ENCODE data around the gene GRXCR1. TPM values are rescaled to one million over a fixed set of nuclear protein-coding genes. Genes with fewer than 3 reads are reported as not detected.

Gene GRXCR1
- total and polyA plus RNA-seq, 2 of the 13 experiments (the other 11 are each of a cell fraction or from before 2014, with no cell fraction given) = not detected

GRCh38 chr4:43047058-43047457, 154.5 kb downstream of the GRXCR1 start:
- POLR2A ChIA-PET = no interaction called here
- no peak overlapping the region for H3K4me2 ChIP-seq (ENCODE audit: low read depth, low read length)
- BruUV-seq (replicated peaks) = no TSS peak
- intact Hi-C loops (cut with micrococcal nuclease; ENCODE audit: unreplicated experiment) = no loop called here
- H3K9ac ChIP-seq (ENCODE audit: insufficient read depth, low read depth, low read length) = no peak overlapping the region
- in situ Hi-C loops (cut with HindIII; ENCODE audit: extremely low pct_ligation_motif_present, low pct_unique_long_range_greater_than_20kb) = no loop called here
- no peak for TF ChIP-seq ZNF792 (CRISPR knock-in tag; IDR thresholded peaks at IDR 0.05)
- TF ChIP-seq ZNF562 (CRISPR knock-in tag; IDR thresholded peaks at IDR 0.05; ENCODE audit: borderline replicate concordance) = no peak
- TF ChIP-seq PRPF4 (IDR thresholded peaks at IDR 0.05; ENCODE audit: low read depth, low read length, poor library complexity, severe bottlenecking) = no peak
- no peak for TF ChIP-seq ZSCAN9 (CRISPR knock-in tag; IDR thresholded peaks at IDR 0.05; ENCODE audit: borderline replicate concordance)
- TF ChIP-seq MYC (CRISPR knock-in tag; IDR thresholded peaks at IDR 0.05; ENCODE audit: borderline replicate concordance) = no peak
- TF ChIP-seq ZNF3 (CRISPR knock-in tag; IDR thresholded peaks at IDR 0.05) = no peak
- no peak for TF ChIP-seq DNMT3B (CRISPR knock-in tag; conservative IDR thresholded peaks at IDR 0.05)
- no peak for TF ChIP-seq SRSF1 (optimal IDR thresholded peaks at IDR 0.05; ENCODE audit: low read depth, low read length)
- no peak for TF ChIP-seq AFF4 (CRISPR knock-in tag; IDR thresholded peaks at IDR 0.05)
- no peak for TF ChIP-seq ZNF275 (CRISPR knock-in tag; IDR thresholded peaks at IDR 0.05; ENCODE audit: borderline replicate concordance)
- TF ChIP-seq ZBTB46 (CRISPR knock-in tag; IDR thresholded peaks at IDR 0.05; ENCODE audit: borderline replicate concordance) = no peak
- no peaks in the 10 kb centered on the region for H4K20me1 ChIP-seq (ENCODE audit: insufficient read depth, low read length)
- no peaks in the 10 kb centered on the region for H3K4me1 ChIP-seq (ENCODE audit: insufficient read depth, low read length)
- peaks cover 2% of the 10 kb centered on the region for H3K9me3 ChIP-seq (ENCODE audit: low read length)
- CTCF ChIA-PET (ENCODE audit: low intra/inter-chr PET ratio, low total read pairs) = no interaction called here
- no peaks in the 10 kb centered on the region for H3K79me2 ChIP-seq (ENCODE audit: insufficient read depth, low read length)
- no peak overlapping the region for H2AFZ ChIP-seq (ENCODE audit: low read length)
- no peak for FAIRE-seq
- WGBS (ENCODE audit: low lambda C conversion rate) = 0% methylated on average over 1 of the region's 1 CpG
- no peak for DNase-seq (ENCODE audit: low spot score)
- H3K27ac ChIP-seq (ENCODE audit: extremely low read length, insufficient read depth, low read length) = no peak overlapping the region
- H3K27me3 ChIP-seq (ENCODE audit: control insufficient read depth in 1 of 2, insufficient read depth in 2 of 2, low read length in 2 of 2) = no peaks in the 10 kb centered on the region
- H3K36me3 ChIP-seq (replicated peaks in 1 of 2; ENCODE audit: control insufficient read depth in 1 of 2, insufficient read depth in 2 of 2, low read length in 2 of 2) = no peaks in the 10 kb centered on the region
- no peak for ATAC-seq
- no peak overlapping the region for H3K4me3 ChIP-seq (replicated peaks in 1 of 3; ENCODE audit: insufficient read depth in 1 of 3, low read depth in 2 of 3, low read length in 3 of 3)

Data from HepG2 (cell line).